ENCODE measurements around the gene UNK. TPM values are rescaled to one million over a fixed set of nuclear protein-coding genes. Genes with fewer than 3 reads are reported as not detected.

The UNK gene
- total and polyA plus RNA-seq, 4 donors, result 4.0 to 16.4 (median 8.9) TPM

DNA sequence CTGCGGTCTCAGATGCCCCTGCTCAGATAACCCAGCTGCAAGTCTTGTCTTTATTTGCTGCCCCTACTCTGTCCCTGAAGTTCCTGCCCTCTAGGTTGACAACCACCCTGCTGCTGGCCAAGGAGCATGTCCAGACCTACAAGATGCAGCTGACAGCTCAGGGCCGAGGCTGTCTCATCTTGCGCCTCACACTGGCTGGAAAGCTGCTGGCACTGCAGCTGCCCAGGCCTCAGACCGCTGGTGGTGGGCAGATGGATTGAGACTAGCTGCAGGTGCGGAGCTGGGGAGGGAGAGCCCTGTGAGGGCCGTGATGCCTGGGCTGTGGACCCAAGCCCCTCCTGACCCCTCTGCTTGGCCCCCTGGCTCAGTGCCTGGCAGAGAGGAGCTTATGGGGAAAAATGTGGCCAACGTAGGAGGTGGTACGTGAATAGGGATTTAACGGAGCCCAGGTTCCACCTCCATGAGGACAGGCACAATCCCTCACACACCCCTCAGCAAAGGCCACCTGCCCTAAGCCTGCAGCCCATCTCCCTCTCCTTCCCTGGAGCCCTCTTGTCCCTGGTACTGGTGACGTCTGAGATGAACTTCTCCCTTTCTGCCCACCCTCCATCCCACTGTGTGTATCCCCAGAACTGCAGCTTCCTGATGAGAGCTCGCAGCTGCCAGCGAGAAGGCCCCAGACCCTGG, 11.3 kb upstream of the UNK start:
- Histone ChIP-seq H3K36me3 (ENCODE audit: control insufficient read depth in 4 of 4, insufficient read depth in 3 of 4, low read depth in 1 of 4, low read length in 3 of 4) (peaks cover 0 to 11% (median 4%) of the 10 kb centered on the region in 4 donors), H3K27ac (ENCODE audit: low read depth in 1 of 2, low read length in 2 of 2) (no peak overlapping the region), H3K4me1 (ENCODE audit: control insufficient read depth in 4 of 4, insufficient read depth in 4 of 4, low read length in 3 of 4) (peaks cover 3 to 57% (median 46%) of the 10 kb centered on the region in 4 donors), H3K9ac (ENCODE audit: low read depth in 1 of 2, low read length in 2 of 2) (no peak overlapping the region), H3K9me3 (ENCODE audit: control insufficient read depth in 4 of 4, low read length in 3 of 4) (no peaks in the 10 kb centered on the region), H3K4me3 (ENCODE audit: low read depth in 1 of 3, low read length in 3 of 3) (no peak overlapping the region), H3K27me3 (ENCODE audit: control insufficient read depth in 4 of 4, insufficient read depth in 4 of 4, low read length in 3 of 4) (no peaks in the 10 kb centered on the region)
- TF ChIP-seq HNF4A (conservative IDR thresholded peaks at IDR 0.05), result no peak
- TF ChIP-seq GABPA (IDR thresholded peaks at IDR 0.05 in 1 of 2, conservative IDR thresholded peaks at IDR 0.05 in 1 of 2), result no peak
- no peak for TF ChIP-seq NR2F2 (IDR thresholded peaks at IDR 0.05)
- 95% methylated on average over 12 of the region's 12 CpGs for WGBS
- no peak for DNase-seq (ENCODE audit: low spot score)

DNA sequence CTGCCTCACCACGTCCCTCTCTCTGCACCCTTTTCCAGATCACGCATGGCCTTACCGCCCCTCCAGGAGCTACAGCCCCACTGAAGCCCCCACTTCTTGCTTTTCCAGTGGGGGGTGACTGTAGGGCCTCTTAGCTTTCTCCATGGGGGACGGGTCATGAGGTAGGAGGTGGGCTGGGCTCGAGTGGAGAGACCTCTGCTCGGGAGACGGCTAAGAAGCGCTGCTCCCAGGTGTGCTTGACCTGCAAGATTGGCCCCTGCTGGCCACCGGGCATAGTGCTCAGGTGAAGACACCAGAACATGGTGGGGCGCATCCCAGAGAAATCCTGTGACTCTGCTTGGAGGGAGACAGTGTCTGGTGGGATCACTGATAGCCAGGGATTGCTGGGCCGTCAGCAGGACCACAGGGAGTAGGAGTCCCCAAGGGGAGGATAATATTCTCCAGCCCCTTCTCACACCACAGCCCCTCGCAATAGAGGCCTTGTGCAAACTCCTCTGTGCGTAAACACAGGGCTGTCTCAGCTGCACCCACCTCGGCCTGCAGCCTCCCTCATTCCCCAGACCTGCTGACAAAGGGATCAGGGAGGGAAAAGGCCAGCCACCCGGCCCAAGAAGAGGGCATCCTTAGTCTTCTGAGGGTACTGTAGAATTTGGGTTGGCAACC, 10.7 kb upstream of the UNK start:
- TF ChIP-seq, protein P1, sequence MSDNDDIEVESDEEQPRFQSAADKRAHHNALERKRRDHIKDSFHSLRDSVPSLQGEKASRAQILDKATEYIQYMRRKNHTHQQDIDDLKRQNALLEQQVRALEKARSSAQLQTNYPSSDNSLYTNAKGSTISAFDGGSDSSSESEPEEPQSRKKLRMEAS (IDR thresholded peaks at IDR 0.05), result no peak
- TF ChIP-seq SP1 (IDR thresholded peaks at IDR 0.05) (no peak), JUND (IDR thresholded peaks at IDR 0.05) (no peak), HNF4A (conservative IDR thresholded peaks at IDR 0.05) (no peak), FOXA2 (IDR thresholded peaks at IDR 0.05) (no peak)
- TF ChIP-seq, protein P2, sequence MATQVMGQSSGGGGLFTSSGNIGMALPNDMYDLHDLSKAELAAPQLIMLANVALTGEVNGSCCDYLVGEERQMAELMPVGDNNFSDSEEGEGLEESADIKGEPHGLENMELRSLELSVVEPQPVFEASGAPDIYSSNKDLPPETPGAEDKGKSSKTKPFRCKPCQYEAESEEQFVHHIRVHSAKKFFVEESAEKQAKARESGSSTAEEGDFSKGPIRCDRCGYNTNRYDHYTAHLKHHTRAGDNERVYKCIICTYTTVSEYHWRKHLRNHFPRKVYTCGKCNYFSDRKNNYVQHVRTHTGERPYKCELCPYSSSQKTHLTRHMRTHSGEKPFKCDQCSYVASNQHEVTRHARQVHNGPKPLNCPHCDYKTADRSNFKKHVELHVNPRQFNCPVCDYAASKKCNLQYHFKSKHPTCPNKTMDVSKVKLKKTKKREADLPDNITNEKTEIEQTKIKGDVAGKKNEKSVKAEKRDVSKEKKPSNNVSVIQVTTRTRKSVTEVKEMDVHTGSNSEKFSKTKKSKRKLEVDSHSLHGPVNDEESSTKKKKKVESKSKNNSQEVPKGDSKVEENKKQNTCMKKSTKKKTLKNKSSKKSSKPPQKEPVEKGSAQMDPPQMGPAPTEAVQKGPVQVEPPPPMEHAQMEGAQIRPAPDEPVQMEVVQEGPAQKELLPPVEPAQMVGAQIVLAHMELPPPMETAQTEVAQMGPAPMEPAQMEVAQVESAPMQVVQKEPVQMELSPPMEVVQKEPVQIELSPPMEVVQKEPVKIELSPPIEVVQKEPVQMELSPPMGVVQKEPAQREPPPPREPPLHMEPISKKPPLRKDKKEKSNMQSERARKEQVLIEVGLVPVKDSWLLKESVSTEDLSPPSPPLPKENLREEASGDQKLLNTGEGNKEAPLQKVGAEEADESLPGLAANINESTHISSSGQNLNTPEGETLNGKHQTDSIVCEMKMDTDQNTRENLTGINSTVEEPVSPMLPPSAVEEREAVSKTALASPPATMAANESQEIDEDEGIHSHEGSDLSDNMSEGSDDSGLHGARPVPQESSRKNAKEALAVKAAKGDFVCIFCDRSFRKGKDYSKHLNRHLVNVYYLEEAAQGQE (IDR thresholded peaks at IDR 0.05), result no peak
- Histone ChIP-seq H3K9me3 (ENCODE audit: control insufficient read depth in 4 of 4, low read length in 3 of 4) (no peaks in the 10 kb centered on the region), H3K4me1 (ENCODE audit: control insufficient read depth in 4 of 4, insufficient read depth in 4 of 4, low read length in 3 of 4) (peaks cover 3 to 61% (median 46%) of the 10 kb centered on the region in 4 donors), H3K27ac (ENCODE audit: low read depth in 1 of 2, low read length in 2 of 2) (no peak overlapping the region), H3K27me3 (ENCODE audit: control insufficient read depth in 4 of 4, insufficient read depth in 4 of 4, low read length in 3 of 4) (no peaks in the 10 kb centered on the region), H3K9ac (ENCODE audit: low read depth in 1 of 2, low read length in 2 of 2) (no peak overlapping the region), H3K36me3 (ENCODE audit: control insufficient read depth in 4 of 4, insufficient read depth in 3 of 4, low read depth in 1 of 4, low read length in 3 of 4) (peaks cover 0 to 13% (median 8%) of the 10 kb centered on the region in 4 donors), H3K4me3 (ENCODE audit: low read depth in 1 of 3, low read length in 3 of 3) (no peak overlapping the region)
- 91% methylated on average over 15 of the region's 15 CpGs for WGBS
- DNase-seq (ENCODE audit: low spot score), result no peak

DNA sequence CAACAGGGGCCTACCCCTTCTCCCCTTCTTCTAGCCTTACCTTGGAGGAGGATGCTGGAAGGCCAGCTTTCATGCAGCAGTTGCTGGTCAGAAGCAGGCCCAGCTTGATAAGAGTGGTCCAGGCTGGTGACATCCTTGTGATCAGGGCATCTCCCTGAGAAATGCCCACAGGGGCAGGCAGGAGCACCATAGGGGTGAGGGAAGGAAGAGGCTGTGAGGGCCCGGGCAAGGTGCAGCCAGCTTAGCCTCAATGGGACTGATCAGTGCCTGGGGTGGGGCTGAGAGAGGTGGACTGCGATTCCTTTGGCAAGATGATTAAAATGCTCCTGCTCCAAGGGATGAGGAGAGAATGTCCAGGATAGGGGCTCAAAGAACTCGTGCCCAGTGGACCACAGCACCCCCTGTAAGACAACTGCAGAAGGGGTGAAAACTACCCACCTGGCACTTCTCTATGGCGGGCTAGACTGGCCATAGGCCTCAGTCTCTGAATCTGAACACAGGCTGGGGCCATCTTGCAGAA, 10.1 kb upstream of the UNK start:
- no peaks in the 10 kb centered on the region for H3K9me3 ChIP-seq (ENCODE audit: control insufficient read depth in 4 of 4, low read length in 3 of 4)
- no peak overlapping the region for H3K9ac ChIP-seq (ENCODE audit: low read depth in 1 of 2, low read length in 2 of 2)
- no peak for DNase-seq (ENCODE audit: low spot score)
- peaks cover 3 to 58% (median 42%) of the 10 kb centered on the region in 4 donors for H3K4me1 ChIP-seq (ENCODE audit: control insufficient read depth in 4 of 4, insufficient read depth in 4 of 4, low read length in 3 of 4)
- H3K27ac ChIP-seq (ENCODE audit: low read depth in 1 of 2, low read length in 2 of 2), result no peak overlapping the region
- no peak overlapping the region for H3K4me3 ChIP-seq (ENCODE audit: low read depth in 1 of 3, low read length in 3 of 3)
- no peaks in the 10 kb centered on the region for H3K27me3 ChIP-seq (ENCODE audit: control insufficient read depth in 4 of 4, insufficient read depth in 4 of 4, low read length in 3 of 4)
- TF ChIP-seq, protein P3, sequence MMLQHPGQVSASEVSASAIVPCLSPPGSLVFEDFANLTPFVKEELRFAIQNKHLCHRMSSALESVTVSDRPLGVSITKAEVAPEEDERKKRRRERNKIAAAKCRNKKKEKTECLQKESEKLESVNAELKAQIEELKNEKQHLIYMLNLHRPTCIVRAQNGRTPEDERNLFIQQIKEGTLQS (IDR thresholded peaks at IDR 0.05), result no peak
- TF ChIP-seq HNF4G (IDR thresholded peaks at IDR 0.05), result no peak
- no peak for TF ChIP-seq RXRA (IDR thresholded peaks at IDR 0.05)
- TF ChIP-seq, protein P4, sequence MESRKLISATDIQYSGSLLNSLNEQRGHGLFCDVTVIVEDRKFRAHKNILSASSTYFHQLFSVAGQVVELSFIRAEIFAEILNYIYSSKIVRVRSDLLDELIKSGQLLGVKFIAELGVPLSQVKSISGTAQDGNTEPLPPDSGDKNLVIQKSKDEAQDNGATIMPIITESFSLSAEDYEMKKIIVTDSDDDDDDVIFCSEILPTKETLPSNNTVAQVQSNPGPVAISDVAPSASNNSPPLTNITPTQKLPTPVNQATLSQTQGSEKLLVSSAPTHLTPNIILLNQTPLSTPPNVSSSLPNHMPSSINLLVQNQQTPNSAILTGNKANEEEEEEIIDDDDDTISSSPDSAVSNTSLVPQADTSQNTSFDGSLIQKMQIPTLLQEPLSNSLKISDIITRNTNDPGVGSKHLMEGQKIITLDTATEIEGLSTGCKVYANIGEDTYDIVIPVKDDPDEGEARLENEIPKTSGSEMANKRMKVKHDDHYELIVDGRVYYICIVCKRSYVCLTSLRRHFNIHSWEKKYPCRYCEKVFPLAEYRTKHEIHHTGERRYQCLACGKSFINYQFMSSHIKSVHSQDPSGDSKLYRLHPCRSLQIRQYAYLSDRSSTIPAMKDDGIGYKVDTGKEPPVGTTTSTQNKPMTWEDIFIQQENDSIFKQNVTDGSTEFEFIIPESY (IDR thresholded peaks at IDR 0.05), result no peak
- TF ChIP-seq, protein P5, sequence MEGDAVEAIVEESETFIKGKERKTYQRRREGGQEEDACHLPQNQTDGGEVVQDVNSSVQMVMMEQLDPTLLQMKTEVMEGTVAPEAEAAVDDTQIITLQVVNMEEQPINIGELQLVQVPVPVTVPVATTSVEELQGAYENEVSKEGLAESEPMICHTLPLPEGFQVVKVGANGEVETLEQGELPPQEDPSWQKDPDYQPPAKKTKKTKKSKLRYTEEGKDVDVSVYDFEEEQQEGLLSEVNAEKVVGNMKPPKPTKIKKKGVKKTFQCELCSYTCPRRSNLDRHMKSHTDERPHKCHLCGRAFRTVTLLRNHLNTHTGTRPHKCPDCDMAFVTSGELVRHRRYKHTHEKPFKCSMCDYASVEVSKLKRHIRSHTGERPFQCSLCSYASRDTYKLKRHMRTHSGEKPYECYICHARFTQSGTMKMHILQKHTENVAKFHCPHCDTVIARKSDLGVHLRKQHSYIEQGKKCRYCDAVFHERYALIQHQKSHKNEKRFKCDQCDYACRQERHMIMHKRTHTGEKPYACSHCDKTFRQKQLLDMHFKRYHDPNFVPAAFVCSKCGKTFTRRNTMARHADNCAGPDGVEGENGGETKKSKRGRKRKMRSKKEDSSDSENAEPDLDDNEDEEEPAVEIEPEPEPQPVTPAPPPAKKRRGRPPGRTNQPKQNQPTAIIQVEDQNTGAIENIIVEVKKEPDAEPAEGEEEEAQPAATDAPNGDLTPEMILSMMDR (IDR thresholded peaks at IDR 0.05; ENCODE audit: low read depth, low read length, missing input control), result no peak
- TF ChIP-seq TAF1 (conservative IDR thresholded peaks at IDR 0.05), result no peak
- TF ChIP-seq GABPA (IDR thresholded peaks at IDR 0.05 in 1 of 2, conservative IDR thresholded peaks at IDR 0.05 in 1 of 2), result no peak
- TF ChIP-seq, protein P1 (IDR thresholded peaks at IDR 0.05), result no peak
- TF ChIP-seq EGR1 (IDR thresholded peaks at IDR 0.05; ENCODE audit: low read depth in 2 of 2), result no peak
- peaks cover 0 to 13% (median 8%) of the 10 kb centered on the region in 4 donors for H3K36me3 ChIP-seq (ENCODE audit: control insufficient read depth in 4 of 4, insufficient read depth in 3 of 4, low read depth in 1 of 4, low read length in 3 of 4)
- 98% methylated on average over 4 of the region's 4 CpGs for WGBS
